GM18499 (cell line): Measurements from ENCODE around the gene SLC22A15.

Experiments used
- ATAC-seq: cut with Tn5 transposase; IDR thresholded peaks from one replicate; pipeline ENCODE4 v1.9.1; 2021; ENCODE audit warnings: moderate number of reproducible peaks; ENCODE audit not compliant: insufficient read depth, unreplicated experiment

The SLC22A15 gene

GRCh38 chr1:116096013-116096618, 119.8 kb downstream of the SLC22A15 start:
- ATAC-seq, result no peak

- ATAC-seq, result no peak
Measured at GRCh38 chr1:116097626-116098025, 121.3 kb downstream of the SLC22A15 start.

GRCh38 chr1:116099379-116099778, 123.1 kb downstream of the SLC22A15 start:
- no peak for ATAC-seq

DNA sequence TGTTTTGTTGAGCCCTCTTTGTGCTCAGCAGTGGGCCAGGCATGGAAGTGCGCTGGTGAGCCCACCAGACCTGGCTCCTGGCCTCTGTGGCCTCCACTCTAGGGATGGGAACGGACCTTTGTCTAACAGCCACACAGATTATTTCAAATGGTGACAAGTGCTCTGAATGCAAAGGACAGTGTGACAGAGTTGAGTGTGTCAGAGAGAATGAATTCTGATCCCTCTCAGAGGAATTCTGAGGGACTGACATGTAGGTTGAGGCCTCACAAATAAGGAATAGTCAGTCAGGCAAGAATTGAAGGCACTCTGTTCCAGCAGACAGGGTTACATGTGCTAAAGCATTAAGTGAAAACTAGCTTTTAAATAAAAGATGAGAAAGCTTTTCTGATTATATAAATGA, 123.6 kb downstream of the SLC22A15 start:
- ATAC-seq, result no peak

GRCh38 chr1:116104667-116105066, 128.4 kb downstream of the SLC22A15 start:
- ATAC-seq, result no peak

GRCh38 chr1:116105996-116106395, 129.7 kb downstream of the SLC22A15 start:
- no peak for ATAC-seq

GRCh38 chr1:116106646-116107045, 130.3 kb downstream of the SLC22A15 start:
- no peak for ATAC-seq

DNA sequence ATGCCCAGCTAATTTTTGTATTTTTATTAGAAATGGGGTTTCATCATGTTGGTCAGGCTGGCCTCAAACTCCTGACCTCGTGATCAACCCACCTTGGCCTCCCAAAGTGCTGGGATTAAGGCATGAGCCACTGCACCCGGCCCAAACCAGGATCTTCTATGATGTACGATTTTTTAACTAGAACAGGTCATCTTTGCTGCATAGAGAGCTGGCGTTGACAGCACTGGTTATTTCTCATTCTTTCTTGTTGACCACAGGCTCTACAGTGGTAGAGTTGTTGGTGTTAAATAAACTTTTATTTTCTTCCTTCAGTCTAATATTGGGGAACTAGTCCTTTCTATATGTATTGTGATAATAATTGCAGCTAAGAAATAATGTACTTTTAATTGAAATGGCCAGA, 131.1 kb downstream of the SLC22A15 start:
- no peak for ATAC-seq

GRCh38 chr1:116110567-116111523, 134.5 kb downstream of the SLC22A15 start, which contains the start of gene MAB21L3:
TSS of gene MAB21L3 (plus strand) at chr1:116111399. CDS start at chr1:116112616, 1,217 bp downstream.
- no peak for ATAC-seq

DNA sequence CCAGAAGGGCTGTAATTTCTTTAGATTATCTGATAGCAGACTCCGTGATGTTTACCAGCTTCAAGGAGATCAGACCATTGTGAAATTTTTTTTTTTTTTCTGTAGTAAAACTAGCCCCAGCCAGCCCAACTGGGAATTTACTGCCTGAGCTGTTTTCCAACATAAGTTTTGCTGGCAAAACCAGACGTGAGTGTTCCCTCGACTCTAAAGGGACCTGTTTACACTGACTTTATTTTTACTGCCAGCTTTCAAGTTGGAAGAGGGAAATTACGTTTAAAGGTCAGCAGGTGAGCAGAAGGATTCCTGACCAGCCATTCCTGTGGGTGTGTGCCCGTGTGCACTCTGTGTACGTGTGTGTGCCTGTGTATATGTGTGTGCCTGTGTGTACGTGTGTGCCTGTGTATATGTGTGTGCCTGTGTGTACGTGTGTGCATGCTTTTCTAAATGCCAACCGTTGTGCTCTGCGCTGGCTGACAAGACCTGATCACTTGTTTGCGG, 135.3 kb downstream of the SLC22A15 start:
- no peak for ATAC-seq

GRCh38 chr1:116112388-116113140, 136.3 kb downstream of the SLC22A15 start:
- ATAC-seq, result no peak

- ATAC-seq, result no peak
Measured at GRCh38 chr1:116113615-116114014, 137.3 kb downstream of the SLC22A15 start.

- ATAC-seq, result no peak
Measured at GRCh38 chr1:116115476-116116439, 139.4 kb downstream of the SLC22A15 start.

DNA sequence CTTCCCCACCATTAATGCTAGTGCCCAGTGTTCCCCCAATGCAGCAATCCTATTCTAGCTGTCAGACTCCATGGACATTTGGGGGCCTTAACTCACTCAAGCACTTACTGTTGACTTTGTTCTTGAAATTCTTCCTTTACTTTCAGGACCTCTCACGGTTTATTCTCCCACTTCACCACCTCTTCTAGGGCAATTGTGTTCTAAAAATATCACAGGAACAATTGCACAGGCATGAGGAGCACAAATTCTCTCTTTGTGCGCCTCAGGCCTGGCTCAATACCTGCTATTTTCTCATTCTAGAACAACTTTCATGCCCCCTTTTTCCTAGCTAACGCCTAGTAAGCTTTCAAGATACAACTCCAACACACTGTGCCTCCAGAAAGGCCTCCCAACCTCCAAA, 142.2 kb downstream of the SLC22A15 start:
- ATAC-seq, result no peak
